HepG2 (cell line): ENCODE results near the gene REP15. TPM values are rescaled to one million over a fixed set of nuclear protein-coding genes. Genes with fewer than 3 reads are reported as not detected.

ENCODE experiments used
- ATF6 ChIP-seq: sonication (generic); formaldehyde crosslinking; conservative IDR thresholded peaks from 2 replicates; pipeline ENCODE4 v1.4.0; 2020; ENCODE audit warnings: missing genetic modification reagents
- BATF2 ChIP-seq: sonication (generic); formaldehyde crosslinking; IDR thresholded peaks from 2 replicates; pipeline ENCODE4 v1.8.0; 2022; ENCODE audit warnings: mild to moderate bottlenecking, missing genetic modification reagents, moderate library complexity
- BCLAF1 ChIP-seq: fragments of 450-650 bp; IDR thresholded peaks from 2 replicates; pipeline ENCODE4 v1.6.1; 2017; ENCODE audit warnings: mild to moderate bottlenecking
- BRF2 ChIP-seq: sonication (generic); formaldehyde crosslinking; IDR thresholded peaks from 2 replicates; pipeline ENCODE4 v1.8.1; 2022; ENCODE audit warnings: mild to moderate bottlenecking, missing genetic modification reagents
- CEBPG ChIP-seq: IDR thresholded peaks from 2 replicates; pipeline ENCODE4 v1.6.1; 2016
- CENPBD1 ChIP-seq: sonication (generic); formaldehyde crosslinking; IDR thresholded peaks from 2 replicates; pipeline ENCODE4 v1.8.0; 2022; ENCODE audit warnings: missing genetic modification reagents, low read depth, mild to moderate bottlenecking, borderline replicate concordance
- ELK4 ChIP-seq: sonication (generic); formaldehyde crosslinking; IDR thresholded peaks from 2 replicates; pipeline ENCODE4 v1.9.0; 2021; ENCODE audit warnings: missing genetic modification reagents, borderline replicate concordance
- GZF1 ChIP-seq: sonication (generic); formaldehyde crosslinking; IDR thresholded peaks from 2 replicates; pipeline ENCODE4 v1.5.1; 2020; ENCODE audit warnings: mild to moderate bottlenecking, missing genetic modification reagents
- KDM5A ChIP-seq: fragments of 200-600 bp; sonication (generic); IDR thresholded peaks from 2 replicates; pipeline ENCODE4 v1.7.0; 2018; ENCODE audit warnings: antibody characterized with exemption, mild to moderate bottlenecking, low read length, borderline replicate concordance
- MZF1 ChIP-seq: sonication (generic); formaldehyde crosslinking; IDR thresholded peaks from 2 replicates; pipeline ENCODE4 v1.8.1; 2023; ENCODE audit warnings: mild to moderate bottlenecking, missing genetic modification reagents, borderline replicate concordance
- SMARCE1 ChIP-seq: fragments of 450-650 bp; IDR thresholded peaks from 2 replicates; pipeline ENCODE4 v1.6.1; 2017; ENCODE audit warnings: borderline replicate concordance
- THAP7 ChIP-seq: sonication (generic); formaldehyde crosslinking; IDR thresholded peaks from 2 replicates; pipeline ENCODE4 v1.8.1; 2023; ENCODE audit warnings: mild to moderate bottlenecking, missing genetic modification reagents
- U2AF2 ChIP-seq: fragments of 200-400 bp; formaldehyde crosslinking; IDR thresholded peaks from 2 replicates; pipeline ENCODE4 v1.6.1; 2017; ENCODE audit warnings: low read depth, mild to moderate bottlenecking, low read length
- ZBTB14 ChIP-seq: sonication (generic); formaldehyde crosslinking; IDR thresholded peaks from 2 replicates; pipeline ENCODE4 v1.4.0; 2020; ENCODE audit warnings: missing genetic modification reagents
- ZBTB8A ChIP-seq: sonication (generic); formaldehyde crosslinking; IDR thresholded peaks from 2 replicates; pipeline ENCODE4 v1.4.0; 2020; ENCODE audit warnings: mild to moderate bottlenecking, low read depth, missing genetic modification reagents, borderline replicate concordance
- ZNF274 ChIP-seq: sonication (generic); formaldehyde crosslinking; IDR thresholded peaks from 2 replicates; pipeline ENCODE4 v1.5.1; 2020; ENCODE audit warnings: mild to moderate bottlenecking, missing genetic modification reagents
- ZNF292 ChIP-seq: sonication (generic); formaldehyde crosslinking; IDR thresholded peaks from 2 replicates; pipeline ENCODE4 v1.8.1; 2022; ENCODE audit warnings: mild to moderate bottlenecking, low read depth, missing genetic modification reagents, borderline replicate concordance
- ZNF546 ChIP-seq: sonication (generic); formaldehyde crosslinking; conservative IDR thresholded peaks from 2 replicates; pipeline ENCODE4 v1.8.1; 2023; ENCODE audit warnings: mild to moderate bottlenecking, missing genetic modification reagents
- polyA plus RNA-seq, 8 experiments: library from polyadenylated mRNA; depleted of rRNA in 3 of 8; stranded (reverse) in 7 of 8; unstranded in 1 of 8; fragments of >200 nt; fragmentation: Illumina TruSeq in 4 of 8; extraction: Trizol in 4 of 8; gene quantifications; 2 replicates each; pipeline versions ENCODE4 v1.2.1 to v1.2.3, GENCODE V29; 2011 to 2016; ENCODE audit warnings: low read depth in 4 of 8, missing spikeins in 1 of 8, mixed read lengths in 1 of 8; ENCODE audit not compliant: insufficient read depth in 1 of 8
- total RNA-seq, 5 experiments: library from RNA; depleted of rRNA; stranded (reverse); fragments of >200 nt; fragmentation: Illumina TruSeq; extraction: Trizol; gene quantifications; 2 replicates each; pipeline ENCODE4 v1.2.3, GENCODE V29; 2016; ENCODE audit warnings: low read depth in 1 of 5

REP15 gene
- total and polyA plus RNA-seq, 2 of the 13 experiments (the other 11 are each of a cell fraction or from before 2014, with no cell fraction given) = 0.12 to 0.64 TPM

GRCh38 chr12:27710592-27711316 lies 14.5 kb downstream of the REP15 start, which contains the start of gene MRPS35 (continued):
- TF ChIP-seq KDM5A (peak; percentile 96), GZF1 (peak; percentile 72), BRF2 (CRISPR knock-in tag) (peak; percentile 89), U2AF2 (no peak), CEBPG (peak; percentile 7; the same call in 1 of the 2 replicates), ZNF274 (CRISPR knock-in tag) (peak; percentile 90), CENPBD1 (no peak), SMARCE1 (no peak), ZNF292 (CRISPR knock-in tag) (no peak; the same call in 1 of the 2 replicates), ZBTB14 (CRISPR knock-in tag) (peak; percentile 56), THAP7 (CRISPR knock-in tag) (peak; percentile 93; the same call in 1 of the 2 replicates), ATF6 (no peak), ELK4 (CRISPR knock-in tag) (no peak), MZF1 (CRISPR knock-in tag) (no peak), BCLAF1 (no peak), ZBTB8A (no peak; the same call in 1 of the 2 replicates), ZNF546 (peak; percentile 97), BATF2 (CRISPR knock-in tag) (peak; percentile 75; the same call in 1 of the 2 replicates)
